Measurements from ENCODE around the gene CFAP299.

The CFAP299 gene

DNA sequence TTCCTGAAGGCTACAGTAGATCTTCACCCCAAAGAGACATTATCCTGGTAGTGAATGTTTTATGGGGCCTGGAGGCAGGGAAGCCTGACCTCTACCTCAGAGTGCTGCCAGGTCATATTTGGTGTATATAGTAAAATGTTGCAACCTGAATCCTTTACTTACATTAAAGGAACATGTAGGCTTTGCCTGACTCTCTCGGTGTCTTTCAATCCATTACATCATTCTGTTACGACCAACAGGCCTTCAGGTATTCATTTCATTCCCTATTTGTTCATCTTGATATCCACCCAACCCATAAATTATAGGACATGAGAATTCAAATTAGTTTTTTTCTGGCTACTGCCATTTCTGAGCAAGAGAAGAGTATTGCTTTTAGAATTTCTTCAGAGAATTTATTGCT is 116.5 kb downstream of the CFAP299 start:
- no peak for DNase-seq

GRCh38 chr4:80452768-80453167 is 117.2 kb downstream of the CFAP299 start:
- no peak for DNase-seq

DNA sequence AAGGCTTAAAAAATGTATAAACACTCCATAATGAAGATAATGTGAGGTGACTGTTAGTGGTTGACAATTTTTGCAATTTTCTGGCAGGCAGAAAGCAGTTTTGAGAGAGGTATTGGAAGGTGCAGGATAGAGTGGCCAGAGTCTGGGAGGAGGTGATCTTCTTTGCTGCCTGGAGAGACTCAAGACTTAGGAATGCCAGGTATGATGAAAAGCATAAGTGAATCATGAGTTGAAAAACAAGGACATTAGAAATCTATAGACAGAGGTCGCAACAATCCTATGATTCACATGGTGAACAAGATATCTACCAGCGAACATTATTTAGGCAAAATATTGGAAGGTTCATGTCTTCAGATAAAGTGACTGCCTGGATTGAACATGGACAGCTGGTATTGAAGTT is 118.5 kb downstream of the CFAP299 start:
- no peak for DNase-seq

- DNase-seq = no peak
These were observed 119.0 kb downstream of the CFAP299 start for GRCh38 chr4:80454556-80454955.

DNA sequence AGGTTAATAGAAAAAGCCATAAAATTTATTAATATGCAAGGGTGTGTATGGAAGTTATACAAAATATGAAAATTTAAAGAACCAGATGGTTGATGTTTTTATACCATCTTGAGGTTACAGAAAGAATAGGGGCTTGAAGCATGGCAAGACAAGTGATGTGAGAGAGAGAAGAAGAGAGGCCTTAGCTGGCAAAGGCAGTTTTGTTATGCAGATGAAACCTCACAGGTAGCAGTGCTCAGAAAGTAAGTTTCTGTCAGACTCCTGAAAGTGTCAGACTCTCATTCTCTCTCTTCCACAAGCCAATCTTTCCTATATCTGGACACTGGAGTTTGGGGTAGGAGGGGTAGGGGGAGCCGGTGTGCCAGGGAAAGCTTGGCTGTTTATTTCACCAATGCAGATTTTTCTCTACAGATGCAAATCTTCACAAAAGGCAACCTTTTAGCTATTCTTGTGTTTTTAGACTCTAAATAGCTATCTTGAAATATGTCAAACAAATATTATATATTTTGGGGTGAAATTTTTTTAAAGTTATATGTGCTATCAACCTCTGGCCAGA is 124.5 kb downstream of the CFAP299 start:
- DNase-seq = no peak

DNA sequence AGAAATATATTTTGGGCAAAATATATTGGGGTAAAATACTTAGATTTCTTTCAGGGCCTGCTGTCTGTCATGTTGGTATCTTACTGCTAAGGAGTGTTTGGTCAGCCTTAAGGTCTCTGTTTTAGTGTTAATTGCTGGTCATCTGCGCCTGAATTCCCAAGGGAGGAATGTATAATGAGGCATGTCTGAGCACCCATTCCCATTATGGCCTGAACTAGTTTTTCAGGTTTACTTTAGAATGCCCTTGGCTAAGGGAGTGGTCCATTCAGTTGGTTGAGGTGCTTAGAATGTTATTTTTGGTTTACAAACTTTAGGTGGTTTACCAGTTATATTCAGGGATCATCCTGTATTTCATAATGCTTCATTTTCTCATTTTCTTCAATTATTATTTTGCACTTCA is 125.9 kb downstream of the CFAP299 start:
- DNase-seq = no peak

DNA sequence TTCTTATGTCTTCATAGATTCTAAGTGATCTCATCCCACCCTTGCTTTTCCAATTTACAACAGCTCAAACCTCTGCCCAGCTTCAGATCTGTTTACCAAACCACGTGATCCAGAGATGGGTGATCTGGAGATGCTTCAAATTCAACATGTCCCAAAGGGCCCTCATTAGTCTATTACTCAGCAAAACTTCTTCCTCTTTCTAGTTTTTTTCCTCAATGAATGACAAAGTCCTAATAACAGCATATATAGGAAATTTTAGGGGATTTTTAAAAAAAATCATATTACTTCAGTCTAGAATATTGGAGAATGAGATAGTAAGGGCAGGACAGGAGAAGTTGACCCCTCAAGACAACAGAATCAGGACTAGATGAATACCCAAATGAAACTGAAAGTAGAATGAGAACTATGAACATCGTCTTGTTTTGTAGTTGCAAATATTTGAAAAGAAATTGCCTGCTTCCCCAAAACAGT is 127.1 kb downstream of the CFAP299 start:
- peak; percentile 68 to 90 (median 76) for DNase-seq

GRCh38 chr4:80463509-80463908 is 128.0 kb downstream of the CFAP299 start:
- no peak for DNase-seq

DNA sequence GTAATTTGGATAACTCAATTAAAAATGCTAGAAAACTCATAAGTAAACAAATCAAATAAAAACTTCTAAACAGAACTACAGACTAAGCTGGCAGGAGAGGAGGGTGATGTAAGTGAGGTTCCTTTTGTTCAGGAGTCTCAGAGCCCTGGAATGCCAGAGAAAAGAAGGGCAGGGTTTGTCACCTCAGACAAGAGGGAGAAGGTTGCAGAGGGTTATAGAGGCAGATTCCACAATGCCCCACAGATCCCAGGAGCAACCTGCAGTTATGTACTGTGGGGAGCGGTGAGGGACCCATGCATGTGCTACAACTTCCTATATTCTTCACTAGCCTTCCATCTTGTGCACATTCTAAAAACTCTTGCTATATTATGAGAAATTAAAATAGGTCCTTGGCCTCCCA is 129.7 kb downstream of the CFAP299 start:
- no peak for DNase-seq

DNA sequence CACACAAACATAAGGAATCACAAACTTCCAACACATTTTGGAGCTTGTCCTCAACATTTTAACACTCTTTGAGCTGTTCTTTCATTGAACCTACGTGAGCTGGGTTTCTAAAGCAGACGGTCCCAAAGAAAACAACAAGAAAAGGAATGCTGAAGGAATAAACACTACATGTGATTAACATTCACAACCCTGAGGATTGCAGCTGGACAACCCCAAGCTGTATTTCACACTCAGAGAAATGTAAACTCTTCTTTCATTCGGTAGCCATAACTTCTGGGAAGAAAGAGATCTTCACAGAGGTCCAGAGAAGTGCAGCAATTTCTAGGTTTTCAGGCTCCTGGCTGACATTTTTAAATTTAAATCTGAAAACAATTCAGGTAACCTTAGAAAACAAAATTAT is 130.2 kb downstream of the CFAP299 start:
- DNase-seq = no peak

DNA sequence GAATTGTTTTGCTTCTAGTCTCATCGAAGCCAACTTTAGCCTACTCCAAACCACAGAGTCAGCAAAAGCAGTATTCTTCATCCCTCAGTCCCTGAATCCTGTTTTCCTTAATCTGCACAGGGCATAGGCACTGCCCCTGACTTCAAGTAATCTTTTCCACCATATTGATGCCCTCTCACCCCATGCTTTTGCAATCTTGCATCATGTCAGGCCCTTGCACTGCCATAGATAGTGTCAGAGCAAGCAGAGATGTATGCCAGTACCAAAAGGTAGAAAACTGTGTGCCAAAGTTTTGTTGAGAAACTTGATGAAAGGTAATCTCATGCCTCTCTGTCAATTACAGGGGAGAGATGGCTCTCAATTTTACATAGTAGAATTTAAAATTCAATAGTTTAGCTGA is 131.1 kb downstream of the CFAP299 start:
- no peak for DNase-seq

DNA sequence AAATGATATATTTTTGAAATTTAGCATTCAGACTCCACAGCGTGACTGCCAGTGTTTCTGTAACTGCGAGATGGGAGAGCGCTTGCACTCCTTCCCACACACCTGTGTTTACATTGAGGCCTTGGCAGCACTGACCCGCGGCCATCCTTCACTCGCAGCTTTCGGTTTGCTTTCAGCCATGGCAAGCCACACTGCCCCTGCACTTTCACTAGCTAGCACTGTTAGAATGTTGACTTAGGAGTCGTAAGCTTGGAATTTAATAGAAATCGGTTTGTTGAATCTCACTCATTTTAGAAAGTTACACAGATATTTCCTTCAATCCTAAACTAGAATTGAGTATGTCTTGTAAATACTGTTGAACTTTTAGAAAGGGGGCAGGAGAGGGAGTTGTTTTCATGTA is 136.2 kb downstream of the CFAP299 start:
- no peak for DNase-seq

DNA sequence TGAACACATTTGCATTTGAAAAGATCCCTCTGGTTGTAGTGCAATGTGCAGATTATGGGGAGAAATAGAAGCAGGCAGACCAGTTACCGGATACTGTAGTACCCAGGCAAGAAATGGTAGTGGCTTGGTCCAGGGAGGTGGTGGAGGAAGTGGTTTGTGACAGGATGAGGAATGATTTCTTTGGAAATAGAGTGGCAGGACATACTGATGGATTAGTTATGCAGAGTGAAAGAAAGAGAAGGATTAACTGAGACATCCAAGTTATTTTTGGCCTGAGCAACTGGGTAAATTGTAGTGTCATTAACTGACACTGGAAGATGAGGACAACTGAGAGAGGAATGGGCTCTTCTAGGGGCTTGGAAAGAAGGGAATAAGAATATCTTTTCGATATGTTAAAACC is 139.7 kb downstream of the CFAP299 start:
- no peak for DNase-seq

GRCh38 chr4:80475798-80476197 is 140.3 kb downstream of the CFAP299 start:
- no peak for DNase-seq

- no peak for DNase-seq
These were observed 149.2 kb downstream of the CFAP299 start for GRCh38 chr4:80484712-80485111.

DNA sequence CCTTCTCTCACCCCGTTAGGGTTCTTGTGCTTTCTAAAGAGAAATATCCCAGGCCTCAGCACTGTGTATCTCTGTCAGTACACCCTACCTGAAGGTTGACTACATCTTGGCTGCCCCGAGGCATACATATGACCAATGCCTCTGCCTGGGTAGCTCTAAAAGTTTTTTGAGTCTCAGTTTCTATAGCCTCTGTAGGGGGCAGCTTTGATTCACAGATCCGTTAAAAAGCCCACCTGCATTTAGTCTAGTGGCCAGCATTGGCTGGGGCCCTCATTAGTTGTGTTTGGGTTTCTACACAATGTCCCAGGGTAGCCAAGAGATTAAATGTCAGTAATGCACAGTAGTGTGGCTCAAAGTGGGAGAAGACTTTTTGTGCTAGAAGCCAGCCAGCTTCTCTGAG is 151.1 kb downstream of the CFAP299 start:
- no peak for DNase-seq

GRCh38 chr4:80489798-80490197 is 154.3 kb downstream of the CFAP299 start:
- no peak for DNase-seq

DNA sequence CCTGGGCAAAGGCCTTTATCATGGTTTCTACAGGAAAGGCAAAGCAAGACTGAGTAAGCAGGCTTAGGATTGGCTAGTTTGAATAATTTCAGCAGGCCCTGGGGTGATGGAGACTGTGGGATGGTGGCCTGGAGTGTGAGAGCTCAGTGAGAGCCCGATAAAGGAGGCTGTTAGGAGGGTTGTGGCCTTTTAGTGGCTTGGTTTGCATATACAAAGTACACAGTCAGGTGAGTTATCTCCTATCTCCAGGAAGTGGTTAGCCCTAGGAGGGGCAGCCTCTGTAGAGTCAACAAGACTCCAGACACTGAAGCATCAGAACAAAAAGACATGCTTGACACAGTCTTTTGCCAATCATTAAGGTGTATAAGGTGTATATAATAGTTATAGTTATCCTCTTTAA is 157.2 kb downstream of the CFAP299 start:
- no peak for DNase-seq

DNA sequence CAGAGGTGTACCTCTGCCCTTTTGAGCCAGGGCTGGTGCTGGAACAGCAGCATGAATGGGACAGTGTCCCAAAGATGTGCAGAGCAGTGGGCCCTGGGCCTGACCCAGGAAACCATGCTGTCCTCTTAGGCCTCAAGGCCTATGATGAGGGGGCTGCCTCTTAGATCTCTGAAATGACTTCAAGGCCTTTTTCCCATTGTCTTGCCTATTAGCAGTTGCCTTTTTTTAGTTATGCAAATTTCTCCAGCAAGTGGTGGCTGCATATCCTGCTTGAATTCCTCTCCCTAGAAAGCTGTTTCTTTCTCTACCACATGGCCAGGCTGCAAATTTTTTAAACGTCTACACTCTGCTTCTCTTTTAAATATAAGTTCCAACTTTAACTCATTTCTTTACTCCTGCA is 160.3 kb downstream of the CFAP299 start:
- no peak for DNase-seq

- DNase-seq = no peak
These were observed 163.2 kb downstream of the CFAP299 start for GRCh38 chr4:80498725-80499124.

DNA sequence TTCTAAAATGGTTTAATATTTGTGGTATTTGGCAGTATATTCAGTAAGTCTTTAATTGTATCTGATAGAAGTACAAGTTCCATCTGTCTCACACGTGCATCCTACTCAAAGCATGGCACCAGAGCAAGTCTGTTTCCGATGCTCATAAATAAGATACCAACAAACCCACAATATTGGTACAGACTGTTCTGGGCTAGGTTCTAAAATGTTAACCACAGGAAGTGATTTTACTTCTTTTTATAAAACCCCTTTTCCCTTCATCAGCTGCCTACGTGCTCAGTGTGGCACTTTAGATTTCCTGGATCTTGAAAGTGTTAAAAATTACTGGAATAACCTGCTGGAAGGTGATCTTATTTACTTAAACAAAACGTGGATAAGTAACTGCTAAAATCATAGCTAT is 165.1 kb downstream of the CFAP299 start:
- DNase-seq = no peak

GRCh38 chr4:80507077-80507476 is 171.5 kb downstream of the CFAP299 start:
- DNase-seq = no peak

DNA sequence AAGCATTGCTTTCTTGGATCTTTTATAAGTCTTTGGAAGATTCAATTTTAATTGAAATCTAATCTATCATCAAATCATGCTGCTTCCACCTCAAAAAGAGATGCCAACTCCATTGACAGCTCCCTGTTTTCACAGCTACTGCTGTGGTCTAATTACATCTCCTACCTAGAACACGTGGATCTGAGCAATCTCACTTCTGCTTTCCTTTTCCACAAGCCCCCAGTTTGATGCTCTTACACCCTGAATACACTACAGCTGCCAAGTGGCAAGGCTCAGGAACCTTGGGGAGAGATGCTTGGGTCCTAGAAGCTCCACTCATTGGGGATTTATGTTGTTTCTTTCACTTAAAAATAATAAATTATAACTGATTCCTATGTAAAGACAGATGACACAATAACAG is 172.0 kb downstream of the CFAP299 start:
- no peak for DNase-seq

DNA sequence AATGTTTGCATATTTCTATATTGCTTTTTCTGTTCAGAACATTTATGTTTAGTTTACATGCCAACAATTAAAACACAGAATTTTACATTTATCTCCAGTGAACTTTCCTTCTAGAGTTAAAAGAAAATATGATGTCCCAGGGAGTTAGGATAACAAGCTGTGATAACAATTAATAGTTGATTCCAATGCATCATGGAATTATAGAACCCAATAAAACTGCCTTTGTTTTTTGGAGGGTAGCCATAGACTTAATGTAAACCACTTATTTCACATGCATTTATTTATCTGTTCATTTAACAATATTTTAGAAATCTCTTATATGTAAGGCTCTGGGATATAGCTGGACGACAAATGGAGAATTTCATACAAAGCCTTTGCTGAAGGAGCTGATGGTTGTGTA is 180.0 kb downstream of the CFAP299 start:
- no peak for DNase-seq

DNA sequence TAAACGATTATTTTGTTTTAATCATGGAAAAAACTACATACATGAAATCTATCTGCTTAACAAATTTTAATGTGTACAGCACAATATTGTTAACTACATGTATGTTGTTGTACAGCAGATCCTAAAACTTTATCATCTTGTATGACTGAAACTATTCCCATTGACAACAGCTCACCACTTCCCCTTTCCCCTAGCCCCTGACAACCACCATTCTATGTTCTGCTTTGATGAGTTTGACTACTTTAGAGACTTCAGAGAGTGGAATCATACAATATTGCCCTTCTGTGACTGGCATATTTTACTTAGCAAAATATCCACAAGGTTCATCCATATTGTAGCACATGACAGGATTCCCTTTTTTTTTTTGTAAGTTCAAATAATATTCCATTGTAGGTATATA is 185.9 kb downstream of the CFAP299 start:
- DNase-seq = no peak

- no peak for DNase-seq
These were observed 191.2 kb downstream of the CFAP299 start for GRCh38 chr4:80526697-80527096.

All from suppressor macrophage treated with lipopolysaccharide for 1 hour (primary cell).